Rectal smooth muscle tissue (tissue), 1 donor: ENCODE data around the gene TMEM234.
A peak's percentile ranks its signal among the peaks of the same experiment; 100 is the strongest.
"Not testable (repeated sequence)": the region's sequence is repeated elsewhere in the genome, so short reads cannot be mapped to it uniquely, and the experiment has no call there.

ENCODE experiments used
- H3K27ac ChIP-seq: one replicate; pipeline ENCODE4 v1.7.0; 2013; ENCODE audit warnings: low read depth, low read length, inconsistent platforms
- H3K27me3 ChIP-seq: one replicate; pipeline ENCODE4 v1.7.0; 2013; ENCODE audit warnings: low read length; ENCODE audit not compliant: control insufficient read depth, insufficient read depth
- H3K36me3 ChIP-seq: one replicate; pipeline ENCODE4 v1.7.0; 2013; ENCODE audit warnings: low read length; ENCODE audit not compliant: control insufficient read depth, insufficient read depth
- H3K4me1 ChIP-seq: one replicate; pipeline ENCODE4 v1.7.0; 2013; ENCODE audit warnings: low read length; ENCODE audit not compliant: control insufficient read depth, insufficient read depth
- H3K4me3 ChIP-seq: one replicate; pipeline ENCODE4 v1.7.0; 2013; ENCODE audit warnings: low read length
- H3K9ac ChIP-seq: one replicate; pipeline ENCODE4 v1.7.0; 2013; ENCODE audit warnings: low read length

TMEM234 gene

GRCh38 chr1:32221980-32222755 lies at the start of gene TMEM234, which contains the start of gene EIF3I:
TMEM234 (minus strand) TSS chr1:32222353; CDS start chr1:32222322, 31 bp downstream.
EIF3I (plus strand) TSS chr1:32222407; CDS start chr1:32222442, 35 bp downstream.
- H3K9ac ChIP-seq = peak within 1 kb of the TSS; percentile 93
- H3K27ac ChIP-seq = peak within 1 kb of the TSS; percentile 94
- H3K27me3 ChIP-seq = no peaks in the 10 kb centered on the region
- peaks cover 12% of the 10 kb centered on the region for H3K4me1 ChIP-seq
- H3K36me3 ChIP-seq = no peaks in the 10 kb centered on the region
- peak within 1 kb of the TSS; percentile 97 for H3K4me3 ChIP-seq

GRCh38 chr1:32269744-32270143 lies 47.6 kb upstream of the TMEM234 start:
- H3K4me3 ChIP-seq = no peak overlapping the region
- no peaks in the 10 kb centered on the region for H3K36me3 ChIP-seq
- no peak overlapping the region for H3K9ac ChIP-seq
- no peaks in the 10 kb centered on the region for H3K27me3 ChIP-seq
- H3K4me1 ChIP-seq = no peaks in the 10 kb centered on the region
- no peak overlapping the region for H3K27ac ChIP-seq

GRCh38 chr1:32266921-32267591 lies 44.9 kb upstream of the TMEM234 start:
- Histone ChIP-seq H3K27me3 (no peaks in the 10 kb centered on the region), H3K27ac (no peak overlapping the region), H3K4me1 (no peaks in the 10 kb centered on the region), H3K9ac (no peak overlapping the region), H3K4me3 (no peak overlapping the region), H3K36me3 (no peaks in the 10 kb centered on the region)

- Histone ChIP-seq H3K27ac (no peak overlapping the region), H3K9ac (no peak overlapping the region), H3K36me3 (no peaks in the 10 kb centered on the region), H3K4me3 (no peak overlapping the region), H3K4me1 (no peaks in the 10 kb centered on the region), H3K27me3 (no peaks in the 10 kb centered on the region)
Observed at GRCh38 chr1:32265846-32266245, 43.7 kb upstream of the TMEM234 start.

- Histone ChIP-seq H3K27ac (no peak overlapping the region), H3K4me3 (no peak overlapping the region), H3K9ac (no peak overlapping the region), H3K27me3 (no peaks in the 10 kb centered on the region), H3K36me3 (no peaks in the 10 kb centered on the region), H3K4me1 (no peaks in the 10 kb centered on the region)
Observed at GRCh38 chr1:32263744-32264143, 41.6 kb upstream of the TMEM234 start.

- H3K27ac ChIP-seq, H3K4me3 ChIP-seq, H3K27me3 ChIP-seq, H3K36me3 ChIP-seq, H3K4me1 ChIP-seq, H3K9ac ChIP-seq: not testable (repeated sequence)
Observed at GRCh38 chr1:32263236-32263593, 41.1 kb upstream of the TMEM234 start.

GRCh38 chr1:32257227-32257508 lies 35.0 kb upstream of the TMEM234 start:
- Histone ChIP-seq H3K4me1 (peaks cover 3% of the 10 kb centered on the region), H3K36me3 (no peaks in the 10 kb centered on the region), H3K4me3 (no peak overlapping the region), H3K9ac (no peak overlapping the region), H3K27me3 (no peaks in the 10 kb centered on the region), H3K27ac (no peak overlapping the region)

- Histone ChIP-seq H3K27me3 (no peaks in the 10 kb centered on the region), H3K4me1 (peaks cover 3% of the 10 kb centered on the region), H3K9ac (no peak overlapping the region), H3K36me3 (no peaks in the 10 kb centered on the region), H3K4me3 (no peak overlapping the region), H3K27ac (no peak overlapping the region)
Observed at GRCh38 chr1:32256473-32257226, 34.5 kb upstream of the TMEM234 start.

- H3K27me3 ChIP-seq = no peaks in the 10 kb centered on the region
Observed at GRCh38 chr1:32255072-32256071, 33.2 kb upstream of the TMEM234 start.

GRCh38 chr1:32250893-32251716 lies 29.0 kb upstream of the TMEM234 start, which contains the start of gene LCK:
LCK (plus strand) TSS chr1:32251265; CDS start chr1:32274330, 23,065 bp downstream.
- Histone ChIP-seq H3K27ac (no peak within 1 kb of the TSS), H3K9ac (no peak within 1 kb of the TSS), H3K27me3 (no peaks in the 10 kb centered on the region), H3K36me3 (no peaks in the 10 kb centered on the region), H3K4me3 (peak within 1 kb of the TSS; percentile 47), H3K4me1 (peaks cover 5% of the 10 kb centered on the region)

More at GRCh38 chr1:32255072-32256071, 33.2 kb upstream of the TMEM234 start:
- H3K36me3 ChIP-seq = no peaks in the 10 kb centered on the region
- H3K27ac ChIP-seq = no peak overlapping the region
- no peak overlapping the region for H3K9ac ChIP-seq
- H3K4me3 ChIP-seq = no peak overlapping the region
- peaks cover 3% of the 10 kb centered on the region for H3K4me1 ChIP-seq

GRCh38 chr1:32249831-32250525 lies 27.8 kb upstream of the TMEM234 start:
- Histone ChIP-seq H3K4me1 (peaks cover 5% of the 10 kb centered on the region), H3K27ac (no peak overlapping the region), H3K27me3 (no peaks in the 10 kb centered on the region), H3K4me3 (no peak overlapping the region), H3K9ac (no peak overlapping the region), H3K36me3 (no peaks in the 10 kb centered on the region)
